IMR-90 (cell line): ENCODE measurements around the gene SKP1. TPM values are rescaled to one million over a fixed set of nuclear protein-coding genes. Genes with fewer than 3 reads are reported as not detected.

ENCODE experiments used
- ATAC-seq: fragments of 200-7000 bp; cut with Tn5 transposase; 2 replicates; pipeline ENCODE4 v1.9.1; 2020; ENCODE audit warnings: low read depth, mild to moderate bottlenecking, moderate library complexity
- BruUV-seq: library from RNA; stranded (reverse); fragments of 400-500 nt; replicated peaks from 2 replicates; lab custom pipeline; 2021; lab: Mats Ljungman, UMichigan
- CTCF ChIA-PET: fragments of 300-600 bp; formaldehyde crosslinking; extraction: SDS; loops from one replicate; lab custom pipeline; 2021; ENCODE audit warnings: antibody characterized with exemption; lab: Yijun Ruan, JAX
- POLR2A ChIA-PET: fragments of 300-600 bp; sonication (Branson Sonifier 250); formaldehyde crosslinking; loops from one replicate; lab custom pipeline; 2022; ENCODE audit warnings: antibody characterized with exemption; ENCODE audit not compliant: unreplicated experiment; lab: Charles Lee
- DNase-seq: peaks from one replicate; pipeline ENCODE4 v3.0.0; 2013
- H2AFZ ChIP-seq: replicated peaks from 2 replicates; pipeline ENCODE3; 2013; ENCODE audit warnings: low read length, mild to moderate bottlenecking; ENCODE audit not compliant: poor library complexity
- H2AK5ac ChIP-seq: 2 replicates; pipeline ENCODE4 v1.6.1; 2013; ENCODE audit warnings: low read depth, low read length, inconsistent platforms
- H2AK9ac ChIP-seq: replicated peaks from 2 replicates; pipeline ENCODE3; 2013; ENCODE audit warnings: mild to moderate bottlenecking, low read depth, low read length, moderate library complexity; ENCODE audit not compliant: poor library complexity
- H2BK120ac ChIP-seq: 2 replicates; pipeline ENCODE4 v1.6.1; 2013; ENCODE audit warnings: low read depth, low read length, inconsistent platforms
- H2BK15ac ChIP-seq: 3 replicates; pipeline ENCODE4 v1.6.1; 2013; ENCODE audit warnings: low read depth, low read length, inconsistent platforms
- H2BK20ac ChIP-seq: 2 replicates; pipeline ENCODE4 v1.6.1; 2013; ENCODE audit warnings: low read depth, mild to moderate bottlenecking, inconsistent platforms, low read length, moderate library complexity
- H2BK5ac ChIP-seq: 2 replicates; pipeline ENCODE4 v1.6.1; 2013; ENCODE audit warnings: mild to moderate bottlenecking, low read depth, low read length, inconsistent platforms; ENCODE audit not compliant: poor library complexity, severe bottlenecking
- H3K14ac ChIP-seq: replicated peaks from 2 replicates; pipeline ENCODE4 v1.6.1; 2013; ENCODE audit warnings: low read depth, low read length, inconsistent platforms
- H3K18ac ChIP-seq: 2 replicates; pipeline ENCODE4 v1.6.1; 2013; ENCODE audit warnings: low read depth, low read length, control low read depth
- H3K23ac ChIP-seq: 2 replicates; pipeline ENCODE4 v1.6.1; 2013; ENCODE audit warnings: low read depth, low read length, inconsistent platforms
- H3K27ac ChIP-seq: 2 replicates; pipeline ENCODE4 v1.5.1; 2013; ENCODE audit warnings: mild to moderate bottlenecking, control low read depth, low read length; ENCODE audit not compliant: insufficient read depth
- H3K27me3 ChIP-seq: 2 replicates; pipeline ENCODE4 v1.6.1; 2013; ENCODE audit warnings: low read length; ENCODE audit not compliant: control insufficient read depth, insufficient read depth
- H3K36me3 ChIP-seq: 2 replicates; pipeline ENCODE4 v1.6.1; 2013; ENCODE audit warnings: low read length, mixed read lengths; ENCODE audit not compliant: control insufficient read depth, insufficient read depth
- H3K4ac ChIP-seq: 2 replicates; pipeline ENCODE4 v1.6.1; 2013; ENCODE audit warnings: low read depth, low read length, inconsistent platforms
- H3K4me1 ChIP-seq: 2 replicates; pipeline ENCODE4 v1.6.1; 2013; ENCODE audit warnings: low read length, mixed read lengths; ENCODE audit not compliant: control insufficient read depth, insufficient read depth
- H3K4me2 ChIP-seq: 2 replicates; pipeline ENCODE4 v1.6.1; 2013; ENCODE audit warnings: low read depth, mild to moderate bottlenecking, control low read depth, low read length, moderate library complexity
- H3K4me3 ChIP-seq: 2 replicates; pipeline ENCODE4 v1.5.1; 2013; ENCODE audit warnings: low read depth, mild to moderate bottlenecking, control low read depth, low read length, moderate library complexity; ENCODE audit not compliant: insufficient read depth
- H3K56ac ChIP-seq: 2 replicates; pipeline ENCODE4 v1.6.1; 2013; ENCODE audit warnings: low read length, inconsistent platforms; ENCODE audit not compliant: insufficient read depth; ENCODE audit errors: extremely low read depth
- H3K79me1 ChIP-seq, 2 experiments: 2 replicates each; pipeline ENCODE4 v1.6.1; 2013; ENCODE audit warnings: low read length in 2 of 2, inconsistent platforms in 1 of 2, low read depth in 1 of 2
- H3K9ac ChIP-seq: 2 replicates; pipeline ENCODE4 v1.6.1; 2013; ENCODE audit warnings: low read depth, low read length, control low read depth
- H3K9me1 ChIP-seq: 2 replicates; pipeline ENCODE4 v1.6.1; 2013; ENCODE audit warnings: low read length, inconsistent platforms; ENCODE audit not compliant: insufficient read depth
- H3K9me3 ChIP-seq: 2 replicates; pipeline ENCODE4 v1.6.1; 2013; ENCODE audit warnings: low read length; ENCODE audit not compliant: control insufficient read depth, insufficient read depth
- H4K20me1 ChIP-seq: 2 replicates; pipeline ENCODE4 v1.6.1; 2013; ENCODE audit warnings: low read length, inconsistent platforms; ENCODE audit not compliant: insufficient read depth
- H4K5ac ChIP-seq: 2 replicates; pipeline ENCODE4 v1.6.1; 2013; ENCODE audit warnings: mild to moderate bottlenecking, low read depth, low read length, control low read depth
- H4K8ac ChIP-seq, 2 experiments: 2 replicates each; pipeline ENCODE4 v1.6.1; 2013; ENCODE audit warnings: low read depth in 2 of 2, low read length in 2 of 2, control low read depth in 1 of 2, inconsistent platforms in 1 of 2
- H4K91ac ChIP-seq: 2 replicates; pipeline ENCODE4 v1.6.1; 2013; ENCODE audit warnings: low read depth, low read length, inconsistent platforms; ENCODE audit not compliant: insufficient read depth
- BHLHE40 ChIP-seq: fragments of 150-350 bp; IDR thresholded peaks from 2 replicates; pipeline ENCODE4 v1.6.1; 2016; ENCODE audit warnings: mild to moderate bottlenecking, low read depth, low read length
- CEBPB ChIP-seq: IDR thresholded peaks from 2 replicates; pipeline ENCODE4 v1.6.1; 2012; ENCODE audit warnings: low read depth, low read length, improper control_type of control experiment
- CHD1 ChIP-seq: IDR thresholded peaks from 2 replicates; pipeline ENCODE4 v1.6.1; 2012; ENCODE audit warnings: low read depth, low read length, improper control_type of control experiment
- CTCF ChIP-seq: conservative IDR thresholded peaks from 2 replicates; pipeline ENCODE4 v1.5.1; 2012; ENCODE audit warnings: mild to moderate bottlenecking, low read depth, low read length, improper control_type of control experiment
- MAFK ChIP-seq: IDR thresholded peaks from 2 replicates; pipeline ENCODE4 v1.6.1; 2012; ENCODE audit warnings: low read depth, low read length, improper control_type of control experiment
- MAZ ChIP-seq: IDR thresholded peaks from 2 replicates; pipeline ENCODE4 v1.6.1; 2012; ENCODE audit warnings: low read depth, mild to moderate bottlenecking, low read length, improper control_type of control experiment, moderate library complexity, borderline replicate concordance
- MXI1 ChIP-seq: IDR thresholded peaks from 2 replicates; pipeline ENCODE4 v1.6.1; 2012; ENCODE audit warnings: low read depth, mild to moderate bottlenecking, low read length, moderate library complexity, borderline replicate concordance
- POLR2A ChIP-seq: IDR thresholded peaks from 2 replicates; pipeline ENCODE4 v1.6.1; 2012; ENCODE audit warnings: mild to moderate bottlenecking, low read depth, low read length
- RAD21 ChIP-seq: IDR thresholded peaks from 2 replicates; pipeline ENCODE4 v1.6.1; 2012; ENCODE audit warnings: low read length, improper control_type of control experiment
- RCOR1 ChIP-seq: IDR thresholded peaks from 2 replicates; pipeline ENCODE4 v1.6.1; 2012; ENCODE audit warnings: mild to moderate bottlenecking, low read length, improper control_type of control experiment; ENCODE audit not compliant: insufficient replicate concordance
- RFX5 ChIP-seq: IDR thresholded peaks from 2 replicates; pipeline ENCODE4 v1.8.0; 2012; ENCODE audit warnings: low read depth, mild to moderate bottlenecking, low read length, moderate library complexity
- SMC3 ChIP-seq: fragments of 150-350 bp; IDR thresholded peaks from 2 replicates; pipeline ENCODE4 v1.6.1; 2016; ENCODE audit warnings: low read depth, mild to moderate bottlenecking, antibody characterized with exemption, low read length, moderate library complexity
- WGBS, 2 experiments: methylation state at CpG; one replicate each; pipeline versions ENCODE4 v1.1.5 to v1.1.7; 2013; ENCODE audit warnings: missing lambda C conversion rate in 2 of 2; ENCODE audit not compliant: insufficient read length in 1 of 2; ENCODE audit errors: extremely low coverage in 2 of 2; 5-methylcytosine and 5-hydroxymethylcytosine counted together
- dilution Hi-C: fragments of 300-500 bp; cut with HindIII; formaldehyde crosslinking; loops from one replicate; pipeline ENCODE4 v1.14.3; 2018; ENCODE audit warnings: low sequenced_read_pairs; ENCODE audit not compliant: unreplicated experiment
- in situ Hi-C: fragments of 300-500 bp; cut with MboI; formaldehyde crosslinking; loops from 3 replicates; pipeline ENCODE4 v1.14.3; 2019; ENCODE audit warnings: low sequenced_read_pairs, inconsistent platforms, mixed read lengths
- intact Hi-C: fragments of 100-400 bp; cut with micrococcal nuclease; formaldehyde crosslinking; loops from 2 replicates; pipeline ENCODE4 v1.10.0; 2022
- polyA plus RNA-seq, 3 experiments: library from polyadenylated mRNA; depleted of rRNA; stranded (reverse); fragments of >200 nt; gene quantifications; 2 replicates each; pipeline ENCODE4 v1.2.3, GENCODE V29; 2012; ENCODE audit warnings: low replicate concordance in 1 of 3
- total RNA-seq: library from RNA; depleted of rRNA; stranded (reverse); fragments of >200 nt; gene quantifications from 2 replicates; pipeline ENCODE4 v1.2.3, GENCODE V29; 2012

The SKP1 gene
- total and polyA plus RNA-seq, 2 of the 4 experiments (the other 2 are of a cell fraction) = 206 to 618 TPM

GRCh38 chr5:134107779-134108178, 69.0 kb downstream of the SKP1 start:
- Histone ChIP-seq H3K14ac (no peak overlapping the region), H3K79me1 (no peaks in the 10 kb centered on the region), H3K56ac (no peak overlapping the region), H2AK5ac (no peak overlapping the region), H2BK15ac (no peak overlapping the region), H3K18ac (no peak overlapping the region), H2BK20ac (no peak overlapping the region), H3K4me1 (no peaks in the 10 kb centered on the region), H4K5ac (no peak overlapping the region), H2AFZ (no peak overlapping the region), H3K9ac (no peak overlapping the region), H4K8ac (no peak overlapping the region), H3K4me3 (no peak overlapping the region), H3K9me3 (no peaks in the 10 kb centered on the region), H3K9me1 (no peaks in the 10 kb centered on the region), H3K4ac (no peak overlapping the region), H4K20me1 (no peaks in the 10 kb centered on the region), H3K27ac (no peak overlapping the region), H3K36me3 (no peaks in the 10 kb centered on the region), H2AK9ac (no peak overlapping the region), H2BK5ac (no peak overlapping the region), H3K23ac (no peak overlapping the region), H4K91ac (no peak overlapping the region), H3K4me2 (no peak overlapping the region), H2BK120ac (no peak overlapping the region), H3K27me3 (peaks cover 6% of the 10 kb centered on the region; the same call in 1 of the 2 replicates)
- DNase-seq (no peak), ATAC-seq (no peak)
- no peak for TF ChIP-seq BHLHE40
- TF ChIP-seq RCOR1 = no peak
- TF ChIP-seq POLR2A = no peak
- TF ChIP-seq RFX5 = no peak
- no peak for TF ChIP-seq CTCF
- no peak for TF ChIP-seq RAD21
- no peak for TF ChIP-seq MAFK
- no peak for TF ChIP-seq SMC3
- no peak for TF ChIP-seq CEBPB
- no peak for TF ChIP-seq MXI1
- no peak for TF ChIP-seq MAZ
- no peak for TF ChIP-seq CHD1
- dilution Hi-C loops (no loop called here), in situ Hi-C loops (no loop called here), intact Hi-C loops (no loop called here)
- no TSS peak for BruUV-seq
- POLR2A ChIA-PET = no interaction called here
- no CpG with 5 or more reads among the region's 3 CpGs for WGBS, 2 experiments
- CTCF ChIA-PET = no interaction called here
